Fibroblast of lung (primary cell): ENCODE data around the gene C1R. TPM values are rescaled to one million over a fixed set of nuclear protein-coding genes. Genes with fewer than 3 reads are reported as not detected.

Source experiments
- DNase-seq, 2 donors: peaks; one replicate each; pipeline versions ENCODE4 v3.0.0 to v3.0.0-alpha.2; 2010; ENCODE audit warnings: low read depth in 2 of 2
- H2AFZ ChIP-seq: 2 replicates; pipeline ENCODE4 v1.5.1; 2012; ENCODE audit warnings: low read length, control low read depth, inconsistent platforms
- H3K27ac ChIP-seq: 2 replicates; pipeline ENCODE4 v1.5.1; 2011; ENCODE audit warnings: low read length, control low read depth; ENCODE audit not compliant: insufficient read depth
- H3K27me3 ChIP-seq: 2 replicates; pipeline ENCODE4 v1.5.1; 2011; ENCODE audit warnings: mild to moderate bottlenecking, low read length; ENCODE audit not compliant: control insufficient read depth, insufficient read depth
- H3K36me3 ChIP-seq: 2 replicates; pipeline ENCODE4 v1.5.1; 2011; ENCODE audit warnings: low read length; ENCODE audit not compliant: control insufficient read depth, insufficient read depth
- H3K4me1 ChIP-seq: 2 replicates; pipeline ENCODE4 v1.5.1; 2011; ENCODE audit warnings: low read length; ENCODE audit not compliant: control insufficient read depth, insufficient read depth; ENCODE audit errors: extremely low read depth
- H3K4me2 ChIP-seq: 2 replicates; pipeline ENCODE4 v1.5.1; 2011; ENCODE audit warnings: low read length, control low read depth; ENCODE audit not compliant: insufficient read depth; ENCODE audit errors: extremely low read depth
- H3K4me3 ChIP-seq, 4 experiments: fragments of 200-600 bp in 1 of 4; sonication (generic) in 1 of 4; replicated peaks in 1 of 4; 2 replicates each; pipeline ENCODE4 v1.5.1; 2011 to 2016; ENCODE audit warnings: low read length in 4 of 4, low read depth in 3 of 4, mild to moderate bottlenecking in 3 of 4, control low read depth in 2 of 4, inconsistent platforms in 1 of 4, mixed read lengths in 1 of 4; ENCODE audit not compliant: insufficient read depth in 1 of 4; ENCODE audit errors: control extremely low read depth in 1 of 4
- H3K79me2 ChIP-seq: 2 replicates; pipeline ENCODE4 v1.5.1; 2012; ENCODE audit warnings: mild to moderate bottlenecking, low read length, inconsistent platforms; ENCODE audit not compliant: control insufficient read depth, insufficient read depth
- H3K9ac ChIP-seq: 2 replicates; pipeline ENCODE4 v1.5.1; 2011; ENCODE audit warnings: mild to moderate bottlenecking, low read length, control low read depth; ENCODE audit not compliant: insufficient read depth
- H3K9me3 ChIP-seq: 2 replicates; pipeline ENCODE4 v1.5.1; 2012; ENCODE audit warnings: low read depth, low read length; ENCODE audit not compliant: control insufficient read depth, insufficient read depth
- H4K20me1 ChIP-seq: 2 replicates; pipeline ENCODE4 v1.5.1; 2011; ENCODE audit warnings: low read length; ENCODE audit not compliant: control insufficient read depth, insufficient read depth; ENCODE audit errors: extremely low read depth
- CTCF ChIP-seq, 2 donors: IDR thresholded peaks in 1 of 2; conservative IDR thresholded peaks in 1 of 2; 1 replicate in 1 of 2; 2 replicates in 1 of 2; pipeline ENCODE4 v1.5.1; 2011 to 2012; ENCODE audit warnings: low read length in 2 of 2, control low read depth in 1 of 2, inconsistent platforms in 1 of 2, low read depth in 1 of 2, mild to moderate bottlenecking in 1 of 2
- EZH2 ChIP-seq: IDR thresholded peaks from 2 replicates; pipeline ENCODE4 v1.5.1; 2012; ENCODE audit warnings: low read length, control low read depth, mild to moderate bottlenecking; ENCODE audit errors: missing control alignments
- polyA plus RNA-seq, 2 donors: library from polyadenylated mRNA; depleted of rRNA in 1 of 2; stranded (reverse) in 1 of 2; unstranded in 1 of 2; fragments of >200 nt; gene quantifications; 2 replicates each; pipeline ENCODE4 v1.2.1, GENCODE V29; 2011 to 2012; ENCODE audit warnings: missing spikeins in 1 of 2
- total RNA-seq: library from RNA; depleted of rRNA; stranded (reverse); fragments of >200 nt; gene quantifications from 2 replicates; pipeline ENCODE4 v1.2.1, GENCODE V29; 2014

C1R gene
- total and polyA plus RNA-seq, 2 donors (not counting 1 experiment from before 2014, with no cell fraction given), result 407 to 617 TPM

GRCh38 chr12:7134396-7135166 lies 42.3 kb upstream of the C1R start:
- no peaks in the 10 kb centered on the region for H3K9me3 ChIP-seq
- no peak for DNase-seq
- H3K79me2 ChIP-seq, result no peaks in the 10 kb centered on the region
- TF ChIP-seq EZH2 (no peak), CTCF (conservative IDR thresholded peaks at IDR 0.05 in 1 of 2, IDR thresholded peaks at IDR 0.05 in 1 of 2; ENCODE audit: low read depth in 1 of 2, low read length in 2 of 2) (no peak)
- H3K36me3 ChIP-seq, result peaks cover 5% of the 10 kb centered on the region
- no peaks in the 10 kb centered on the region for H3K4me1 ChIP-seq
- no peak overlapping the region for H2AFZ ChIP-seq
- H3K27ac ChIP-seq, result no peak overlapping the region
- H3K4me2 ChIP-seq, result no peak overlapping the region
- H4K20me1 ChIP-seq, result no peaks in the 10 kb centered on the region
- H3K27me3 ChIP-seq, result no peaks in the 10 kb centered on the region
- no peak overlapping the region for H3K9ac ChIP-seq
- H3K4me3 ChIP-seq, result no peak overlapping the region

- no peaks in the 10 kb centered on the region for H3K27me3 ChIP-seq
- H3K9me3 ChIP-seq, result no peaks in the 10 kb centered on the region
- H3K27ac ChIP-seq, result no peak overlapping the region
- no peaks in the 10 kb centered on the region for H3K79me2 ChIP-seq
- peaks cover 2% of the 10 kb centered on the region for H3K36me3 ChIP-seq
- H3K4me3 ChIP-seq, result peak overlapping the region in 1 of 4 experiments; percentile 68
- no peaks in the 10 kb centered on the region for H4K20me1 ChIP-seq
- peaks cover 5% of the 10 kb centered on the region for H3K4me1 ChIP-seq
- TF ChIP-seq CTCF (conservative IDR thresholded peaks at IDR 0.05 in 1 of 2, IDR thresholded peaks at IDR 0.05 in 1 of 2; ENCODE audit: low read depth in 1 of 2, low read length in 2 of 2) (no peak), EZH2 (no peak)
- H3K4me2 ChIP-seq, result no peak overlapping the region
- no peak for DNase-seq
- H2AFZ ChIP-seq, result no peak overlapping the region
- no peak overlapping the region for H3K9ac ChIP-seq
Observed at GRCh38 chr12:7131502-7131866, 39.2 kb upstream of the C1R start.

DNA sequence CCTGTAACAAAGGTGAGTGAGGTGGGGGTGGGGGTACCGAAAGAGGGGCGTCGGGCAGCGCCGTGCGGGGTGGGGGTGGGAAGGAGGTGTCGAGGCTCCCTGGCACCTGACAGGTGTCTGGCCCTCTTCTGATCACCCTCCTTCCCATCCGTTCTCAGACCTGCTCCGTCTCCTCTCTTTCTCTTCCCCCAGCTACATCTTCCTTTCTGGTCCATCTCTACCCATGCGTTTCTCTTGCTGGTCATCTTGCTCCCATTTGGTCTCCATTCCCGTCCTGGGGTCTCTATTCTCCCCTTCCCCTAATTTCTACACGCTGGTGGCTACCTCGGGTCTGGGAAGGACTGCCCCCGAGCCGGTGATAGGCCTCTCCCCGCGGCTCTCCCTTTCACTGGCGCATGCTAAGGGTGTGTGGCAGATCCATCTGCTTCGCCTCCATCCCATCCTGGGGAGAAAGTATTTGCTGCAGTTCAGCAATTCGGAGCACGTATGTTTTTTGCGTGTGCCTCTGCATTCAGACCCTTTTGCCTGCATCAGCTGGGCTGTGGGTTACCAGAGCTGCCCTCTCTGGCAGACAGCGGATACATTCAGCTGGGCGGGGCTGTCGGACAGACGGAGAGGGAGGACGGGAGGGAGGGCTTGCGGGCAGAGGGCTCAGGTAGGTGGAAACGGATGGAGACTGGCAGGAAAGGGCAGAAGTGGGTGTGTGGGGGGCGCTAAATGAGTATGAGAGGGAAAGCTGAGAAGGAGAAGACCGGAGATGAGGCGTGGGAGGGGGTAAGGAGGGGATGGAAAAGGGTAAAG lies 38.7 kb upstream of the C1R start:
- H3K36me3 ChIP-seq, result no peaks in the 10 kb centered on the region
- H3K27ac ChIP-seq, result no peak overlapping the region
- no peaks in the 10 kb centered on the region for H3K27me3 ChIP-seq
- H3K4me1 ChIP-seq, result peaks cover 5% of the 10 kb centered on the region
- H3K79me2 ChIP-seq, result no peaks in the 10 kb centered on the region
- H3K4me2 ChIP-seq, result peak overlapping the region; percentile 97
- no peaks in the 10 kb centered on the region for H4K20me1 ChIP-seq
- peak; percentile 43 to 59 for DNase-seq
- H3K9me3 ChIP-seq, result no peaks in the 10 kb centered on the region
- no peak overlapping the region for H3K9ac ChIP-seq
- H3K4me3 ChIP-seq, result peak overlapping the region; percentile 52 to 69 (median 64)
- TF ChIP-seq EZH2, result peak; percentile 16
- peak in 1 of 2 donors; percentile 4 for TF ChIP-seq CTCF (conservative IDR thresholded peaks at IDR 0.05 in 1 of 2, IDR thresholded peaks at IDR 0.05 in 1 of 2; ENCODE audit: low read depth in 1 of 2, low read length in 2 of 2)
- H2AFZ ChIP-seq, result peak overlapping the region; percentile 17
